Measurements from ENCODE around the gene EPHA2.

The EPHA2 gene

GRCh38 chr1:16143005-16143565 lies 12.8 kb downstream of the EPHA2 start:
- Mint-ChIP-seq H3K4me3 (peak overlapping the region; percentile 42), H3K27ac (no peak overlapping the region), H3K4me1 (peaks cover 67% of the 10 kb centered on the region), H3K27me3 (ENCODE audit: low read depth, poor library complexity) (peaks cover 6% of the 10 kb centered on the region), H3K9me3 (no peaks in the 10 kb centered on the region), H3K36me3 (ENCODE audit: low read depth) (peaks cover 32% of the 10 kb centered on the region)
- no peak for DNase-seq
- TF ChIP-seq CTCF (IDR thresholded peaks at IDR 0.05): no peak

- Mint-ChIP-seq H3K4me3 (no peak overlapping the region), H3K27ac (peak overlapping the region; percentile 46), H3K4me1 (peaks cover 62% of the 10 kb centered on the region), H3K9me3 (no peaks in the 10 kb centered on the region), H3K36me3 (ENCODE audit: low read depth) (peaks cover 30% of the 10 kb centered on the region), H3K27me3 (ENCODE audit: low read depth, poor library complexity) (peaks cover 6% of the 10 kb centered on the region)
- no peak for TF ChIP-seq CTCF (IDR thresholded peaks at IDR 0.05)
- DNase-seq: no peak
Observed at GRCh38 chr1:16142383-16142995, 13.4 kb downstream of the EPHA2 start.

- peaks cover 55% of the 10 kb centered on the region for H3K4me1 Mint-ChIP-seq
- no peaks in the 10 kb centered on the region for H3K9me3 Mint-ChIP-seq
- no peak for TF ChIP-seq CTCF (IDR thresholded peaks at IDR 0.05)
- no peak overlapping the region for H3K4me3 Mint-ChIP-seq
- peak overlapping the region; percentile 96 for H3K27ac Mint-ChIP-seq
- H3K36me3 Mint-ChIP-seq (ENCODE audit: low read depth): peaks cover 28% of the 10 kb centered on the region
- H3K27me3 Mint-ChIP-seq (ENCODE audit: low read depth, poor library complexity): peaks cover 6% of the 10 kb centered on the region
- DNase-seq: no peak
Observed at GRCh38 chr1:16141573-16142336, 14.1 kb downstream of the EPHA2 start.

GRCh38 chr1:16140068-16140596 lies 15.7 kb downstream of the EPHA2 start:
- Mint-ChIP-seq H3K4me1 (peaks cover 39% of the 10 kb centered on the region), H3K27ac (peak overlapping the region; percentile 82), H3K4me3 (no peak overlapping the region), H3K36me3 (ENCODE audit: low read depth) (peaks cover 41% of the 10 kb centered on the region), H3K9me3 (no peaks in the 10 kb centered on the region), H3K27me3 (ENCODE audit: low read depth, poor library complexity) (peaks cover 6% of the 10 kb centered on the region)
- TF ChIP-seq CTCF (IDR thresholded peaks at IDR 0.05): no peak
- no peak for DNase-seq

- Mint-ChIP-seq H3K27me3 (ENCODE audit: low read depth, poor library complexity) (peaks cover 6% of the 10 kb centered on the region), H3K27ac (peak overlapping the region; percentile 82), H3K4me1 (peaks cover 34% of the 10 kb centered on the region), H3K9me3 (no peaks in the 10 kb centered on the region), H3K36me3 (ENCODE audit: low read depth) (peaks cover 46% of the 10 kb centered on the region), H3K4me3 (no peak overlapping the region)
- DNase-seq: no peak
- no peak for TF ChIP-seq CTCF (IDR thresholded peaks at IDR 0.05)
Observed at GRCh38 chr1:16139473-16139962, 16.4 kb downstream of the EPHA2 start.

Measured in nephron progenitor cell (in vitro differentiated cells).